GM12874 (cell line): ENCODE measurements around the gene PDLIM7.

Source experiments
- CTCF ChIP-seq: IDR thresholded peaks from 2 replicates; pipeline ENCODE4 v1.5.1; 2011; ENCODE audit warnings: low read depth, mild to moderate bottlenecking, control low read depth, low read length, moderate library complexity; ENCODE audit not compliant: insufficient read depth

The PDLIM7 gene

GRCh38 chr5:177466861-177467260 lies 30.5 kb downstream of the PDLIM7 start:
- no peak for TF ChIP-seq CTCF

GRCh38 chr5:177465044-177465443 lies 32.4 kb downstream of the PDLIM7 start:
- no peak for TF ChIP-seq CTCF

GRCh38 chr5:177462021-177462670 lies 35.3 kb downstream of the PDLIM7 start:
- no peak for TF ChIP-seq CTCF

GRCh38 chr5:177459819-177460628 lies 37.4 kb downstream of the PDLIM7 start:
- TF ChIP-seq CTCF: no peak

GRCh38 chr5:177459357-177459756 lies 38.0 kb downstream of the PDLIM7 start:
- TF ChIP-seq CTCF: no peak

GRCh38 chr5:177458912-177459350 lies 38.5 kb downstream of the PDLIM7 start:
- no peak for TF ChIP-seq CTCF

- TF ChIP-seq CTCF: no peak
Measured at GRCh38 chr5:177457852-177458681, 39.3 kb downstream of the PDLIM7 start.
